ENCODE measurements around the gene KRT84. TPM values are rescaled to one million over a fixed set of nuclear protein-coding genes. Genes with fewer than 3 reads are reported as not detected.

Gene KRT84
- total RNA-seq, 2 donors from 2014 or later = not detected

DNA sequence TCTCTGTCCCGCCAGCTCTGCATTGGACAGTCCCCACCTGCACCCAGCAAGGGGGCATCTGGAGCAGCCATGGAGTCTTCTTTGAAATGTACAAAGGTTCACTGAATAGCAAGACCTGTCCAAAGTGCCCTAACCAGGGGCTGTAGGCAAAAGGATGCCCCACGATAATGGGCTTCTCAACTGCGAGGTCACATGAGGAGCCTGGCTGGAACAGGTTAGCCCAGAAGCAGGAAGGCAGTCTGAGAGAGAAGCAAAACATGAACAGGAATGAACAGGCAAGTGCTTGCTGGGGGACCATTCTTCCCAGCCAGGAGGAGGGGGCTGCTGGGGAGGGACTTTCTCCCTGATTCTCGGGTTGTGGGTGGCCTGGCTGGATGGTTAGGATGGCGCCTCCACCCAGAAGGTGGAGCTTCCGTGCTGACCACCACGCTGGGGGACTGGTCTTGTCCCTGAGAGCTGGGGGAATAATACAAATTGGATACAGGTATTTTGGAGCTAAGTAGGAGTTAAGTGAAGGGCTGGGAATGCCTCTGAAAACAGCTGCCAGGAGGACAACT lies 25.3 kb downstream of the KRT84 start:
- TF ChIP-seq, protein P1, sequence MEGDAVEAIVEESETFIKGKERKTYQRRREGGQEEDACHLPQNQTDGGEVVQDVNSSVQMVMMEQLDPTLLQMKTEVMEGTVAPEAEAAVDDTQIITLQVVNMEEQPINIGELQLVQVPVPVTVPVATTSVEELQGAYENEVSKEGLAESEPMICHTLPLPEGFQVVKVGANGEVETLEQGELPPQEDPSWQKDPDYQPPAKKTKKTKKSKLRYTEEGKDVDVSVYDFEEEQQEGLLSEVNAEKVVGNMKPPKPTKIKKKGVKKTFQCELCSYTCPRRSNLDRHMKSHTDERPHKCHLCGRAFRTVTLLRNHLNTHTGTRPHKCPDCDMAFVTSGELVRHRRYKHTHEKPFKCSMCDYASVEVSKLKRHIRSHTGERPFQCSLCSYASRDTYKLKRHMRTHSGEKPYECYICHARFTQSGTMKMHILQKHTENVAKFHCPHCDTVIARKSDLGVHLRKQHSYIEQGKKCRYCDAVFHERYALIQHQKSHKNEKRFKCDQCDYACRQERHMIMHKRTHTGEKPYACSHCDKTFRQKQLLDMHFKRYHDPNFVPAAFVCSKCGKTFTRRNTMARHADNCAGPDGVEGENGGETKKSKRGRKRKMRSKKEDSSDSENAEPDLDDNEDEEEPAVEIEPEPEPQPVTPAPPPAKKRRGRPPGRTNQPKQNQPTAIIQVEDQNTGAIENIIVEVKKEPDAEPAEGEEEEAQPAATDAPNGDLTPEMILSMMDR (IDR thresholded peaks at IDR 0.05) = no peak
- TF ChIP-seq POLR2AphosphoS5 (IDR thresholded peaks at IDR 0.05) (no peak), POLR2A (IDR thresholded peaks at IDR 0.05) (no peak)
- Histone ChIP-seq H3K27me3 (replicated peaks; ENCODE audit: insufficient read depth) (no peaks in the 10 kb centered on the region), H3K9me3 (no peaks in the 10 kb centered on the region), H3K36me3 (no peaks in the 10 kb centered on the region), H3K4me3 (no peak overlapping the region), H3K27ac (no peak overlapping the region), H3K4me1 (replicated peaks) (no peaks in the 10 kb centered on the region)
- intact Hi-C loops (cut with DNase I) = no loop called here
- 73% methylated on average over 7 of the region's 7 CpGs for WGBS
- DNase-seq (ENCODE audit: low spot score) = no peak

DNA sequence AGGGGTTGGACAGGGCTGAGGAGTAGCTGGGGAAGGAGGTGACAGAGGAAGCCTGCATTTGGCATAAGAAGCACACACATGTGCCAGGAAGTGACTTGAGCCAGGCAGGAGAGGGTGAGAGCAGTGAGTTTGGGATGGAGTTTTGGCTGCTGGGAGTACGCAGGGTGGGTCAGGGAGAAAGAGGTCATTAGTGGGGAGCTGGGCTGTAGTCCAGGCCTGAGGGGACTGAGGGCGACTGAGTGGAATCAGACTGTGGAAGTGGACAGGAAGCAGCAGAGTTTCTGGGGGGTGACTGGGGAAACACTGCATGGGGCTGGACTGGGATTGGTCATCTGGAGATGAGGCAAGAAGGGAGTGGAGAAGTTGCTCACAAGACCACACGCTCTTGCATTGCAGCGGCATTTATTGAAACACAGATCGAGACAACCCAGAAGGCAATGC lies 25.8 kb downstream of the KRT84 start:
- no peaks in the 10 kb centered on the region for H3K36me3 ChIP-seq
- TF ChIP-seq, protein P1 (IDR thresholded peaks at IDR 0.05) = no peak
- TF ChIP-seq POLR2AphosphoS5 (IDR thresholded peaks at IDR 0.05) = no peak
- no peak for TF ChIP-seq POLR2A (IDR thresholded peaks at IDR 0.05)
- intact Hi-C loops (cut with DNase I) = no loop called here
- DNase-seq (ENCODE audit: low spot score) = no peak
- 75% methylated on average over 5 of the region's 5 CpGs for WGBS
- H3K9me3 ChIP-seq = no peaks in the 10 kb centered on the region
- H3K27ac ChIP-seq = no peak overlapping the region
- no peaks in the 10 kb centered on the region for H3K27me3 ChIP-seq (replicated peaks; ENCODE audit: insufficient read depth)
- no peak overlapping the region for H3K4me3 ChIP-seq
- no peaks in the 10 kb centered on the region for H3K4me1 ChIP-seq (replicated peaks)

DNA sequence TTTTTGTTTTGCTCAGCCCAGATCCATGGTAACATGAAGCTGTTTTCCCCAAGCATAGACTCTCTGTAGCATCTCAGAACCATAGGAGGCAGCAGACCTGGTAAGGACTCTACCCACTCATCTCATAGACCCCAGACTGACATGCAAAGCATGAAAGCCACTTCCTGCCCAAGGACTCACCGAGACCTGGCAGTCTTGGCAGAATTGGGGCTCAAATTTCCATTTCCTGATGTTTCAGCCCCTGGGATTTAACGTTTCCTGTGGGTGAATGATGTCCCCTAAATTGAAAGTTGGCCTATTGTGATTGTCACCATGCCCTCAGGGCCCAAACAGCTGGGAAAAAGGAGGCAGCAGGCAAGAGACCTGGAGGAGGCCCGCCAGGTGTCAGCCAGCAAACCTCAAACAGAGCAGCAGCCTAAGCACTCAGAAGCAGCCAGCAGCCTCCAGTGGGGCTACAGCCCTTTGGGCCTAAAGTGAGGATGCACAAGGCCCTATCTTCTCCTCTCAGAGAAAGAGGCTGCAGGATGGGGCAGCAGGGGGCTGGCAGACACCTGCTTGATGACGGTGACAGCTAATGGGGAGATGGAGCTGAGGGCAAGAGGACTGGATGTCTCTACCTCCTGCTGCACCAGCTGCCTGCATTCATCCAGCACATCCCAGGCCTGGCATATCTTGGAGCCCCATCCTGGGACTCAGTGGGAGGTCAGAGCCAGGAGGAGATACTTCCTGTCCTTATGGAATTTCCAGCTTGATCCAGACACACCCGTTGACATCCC lies 26.7 kb downstream of the KRT84 start:
- DNase-seq (ENCODE audit: low spot score) = no peak
- Histone ChIP-seq H3K4me3 (no peak overlapping the region), H3K27me3 (replicated peaks; ENCODE audit: insufficient read depth) (no peaks in the 10 kb centered on the region), H3K9me3 (no peaks in the 10 kb centered on the region), H3K36me3 (no peaks in the 10 kb centered on the region), H3K27ac (no peak overlapping the region), H3K4me1 (replicated peaks) (no peaks in the 10 kb centered on the region)
- TF ChIP-seq POLR2A (IDR thresholded peaks at IDR 0.05) (no peak), POLR2AphosphoS5 (IDR thresholded peaks at IDR 0.05) (no peak)
- TF ChIP-seq, protein P1 (IDR thresholded peaks at IDR 0.05) = no peak
- WGBS = 81% methylated on average over 5 of the region's 5 CpGs
- intact Hi-C loops (cut with DNase I) = no loop called here

DNA sequence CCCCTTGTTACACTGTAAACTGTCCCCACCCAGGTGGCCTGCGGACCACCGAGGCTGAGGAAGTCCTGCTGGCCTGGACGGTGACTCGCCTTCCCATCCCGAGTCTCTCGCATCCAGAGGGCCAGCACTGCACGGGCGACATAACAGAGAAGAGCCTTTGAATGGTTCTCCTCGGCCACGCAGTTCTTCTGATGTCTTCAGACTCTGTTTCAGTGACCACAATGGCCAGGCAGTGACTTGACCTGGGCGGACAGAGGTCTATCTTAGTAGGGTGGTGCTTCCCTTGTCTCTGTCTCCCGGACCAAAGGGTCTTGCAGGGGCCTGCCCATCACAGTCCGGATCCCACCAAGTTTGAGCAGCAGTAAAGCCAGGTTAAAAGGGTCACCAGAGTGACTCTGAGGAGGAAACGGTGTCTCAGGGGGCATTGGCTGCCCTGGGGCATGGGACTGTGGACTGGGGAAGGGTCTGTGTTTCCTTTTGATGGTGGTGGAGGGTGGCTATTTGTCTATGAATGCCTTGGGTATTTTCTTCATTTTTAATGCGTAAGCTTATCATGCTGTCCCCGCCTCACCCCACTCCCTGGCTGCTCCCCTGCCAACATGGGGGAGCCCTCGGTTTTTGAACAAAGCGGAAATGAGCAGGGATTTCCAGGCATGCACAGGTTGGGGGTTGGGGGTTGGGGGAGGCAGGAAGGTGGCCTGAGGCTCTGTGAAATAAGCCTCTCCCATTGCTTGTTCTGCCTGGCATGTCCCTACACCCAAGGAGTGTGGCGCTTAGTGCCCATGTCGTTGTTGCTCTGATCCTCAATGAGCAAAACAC lies 28.5 kb downstream of the KRT84 start:
- Histone ChIP-seq H3K36me3 (no peaks in the 10 kb centered on the region), H3K4me3 (no peak overlapping the region), H3K9me3 (no peaks in the 10 kb centered on the region), H3K27me3 (replicated peaks; ENCODE audit: insufficient read depth) (no peaks in the 10 kb centered on the region), H3K27ac (no peak overlapping the region), H3K4me1 (replicated peaks) (no peaks in the 10 kb centered on the region)
- WGBS = 96% methylated on average over 20 of the region's 20 CpGs
- no peak for DNase-seq (ENCODE audit: low spot score)
- intact Hi-C loops (cut with DNase I) = no loop called here
- no peak for TF ChIP-seq POLR2AphosphoS5 (IDR thresholded peaks at IDR 0.05)
- no peak for TF ChIP-seq POLR2A (IDR thresholded peaks at IDR 0.05)
- TF ChIP-seq, protein P1 (IDR thresholded peaks at IDR 0.05) = no peak
